IMR-90 (cell line): ENCODE data around the gene OGDHL. TPM values are rescaled to one million over a fixed set of nuclear protein-coding genes. Genes with fewer than 3 reads are reported as not detected.

ENCODE experiments used
- ATAC-seq: fragments of 200-7000 bp; cut with Tn5 transposase; 2 replicates; pipeline ENCODE4 v1.9.1; 2020; ENCODE audit warnings: low read depth, mild to moderate bottlenecking, moderate library complexity
- BruUV-seq: library from RNA; stranded (reverse); fragments of 400-500 nt; replicated peaks from 2 replicates; lab custom pipeline; 2021; lab: Mats Ljungman, UMichigan
- CTCF ChIA-PET: fragments of 300-600 bp; formaldehyde crosslinking; extraction: SDS; loops from one replicate; lab custom pipeline; 2021; ENCODE audit warnings: antibody characterized with exemption; lab: Yijun Ruan, JAX
- POLR2A ChIA-PET: fragments of 300-600 bp; sonication (Branson Sonifier 250); formaldehyde crosslinking; loops from one replicate; lab custom pipeline; 2022; ENCODE audit warnings: antibody characterized with exemption; ENCODE audit not compliant: unreplicated experiment; lab: Charles Lee
- DNase-seq: peaks from one replicate; pipeline ENCODE4 v3.0.0; 2013
- H2AFZ ChIP-seq: replicated peaks from 2 replicates; pipeline ENCODE3; 2013; ENCODE audit warnings: low read length, mild to moderate bottlenecking; ENCODE audit not compliant: poor library complexity
- H2AK5ac ChIP-seq: 2 replicates; pipeline ENCODE4 v1.6.1; 2013; ENCODE audit warnings: low read depth, low read length, inconsistent platforms
- H2AK9ac ChIP-seq: replicated peaks from 2 replicates; pipeline ENCODE3; 2013; ENCODE audit warnings: mild to moderate bottlenecking, low read depth, low read length, moderate library complexity; ENCODE audit not compliant: poor library complexity
- H2BK120ac ChIP-seq: 2 replicates; pipeline ENCODE4 v1.6.1; 2013; ENCODE audit warnings: low read depth, low read length, inconsistent platforms
- H2BK15ac ChIP-seq: 3 replicates; pipeline ENCODE4 v1.6.1; 2013; ENCODE audit warnings: low read depth, low read length, inconsistent platforms
- H2BK20ac ChIP-seq: 2 replicates; pipeline ENCODE4 v1.6.1; 2013; ENCODE audit warnings: low read depth, mild to moderate bottlenecking, inconsistent platforms, low read length, moderate library complexity
- H2BK5ac ChIP-seq: 2 replicates; pipeline ENCODE4 v1.6.1; 2013; ENCODE audit warnings: mild to moderate bottlenecking, low read depth, low read length, inconsistent platforms; ENCODE audit not compliant: poor library complexity, severe bottlenecking
- H3K14ac ChIP-seq: replicated peaks from 2 replicates; pipeline ENCODE4 v1.6.1; 2013; ENCODE audit warnings: low read depth, low read length, inconsistent platforms
- H3K18ac ChIP-seq: 2 replicates; pipeline ENCODE4 v1.6.1; 2013; ENCODE audit warnings: low read depth, low read length, control low read depth
- H3K23ac ChIP-seq: 2 replicates; pipeline ENCODE4 v1.6.1; 2013; ENCODE audit warnings: low read depth, low read length, inconsistent platforms
- H3K27ac ChIP-seq: 2 replicates; pipeline ENCODE4 v1.5.1; 2013; ENCODE audit warnings: mild to moderate bottlenecking, control low read depth, low read length; ENCODE audit not compliant: insufficient read depth
- H3K27me3 ChIP-seq: 2 replicates; pipeline ENCODE4 v1.6.1; 2013; ENCODE audit warnings: low read length; ENCODE audit not compliant: control insufficient read depth, insufficient read depth
- H3K36me3 ChIP-seq: 2 replicates; pipeline ENCODE4 v1.6.1; 2013; ENCODE audit warnings: low read length, mixed read lengths; ENCODE audit not compliant: control insufficient read depth, insufficient read depth
- H3K4ac ChIP-seq: 2 replicates; pipeline ENCODE4 v1.6.1; 2013; ENCODE audit warnings: low read depth, low read length, inconsistent platforms
- H3K4me1 ChIP-seq: 2 replicates; pipeline ENCODE4 v1.6.1; 2013; ENCODE audit warnings: low read length, mixed read lengths; ENCODE audit not compliant: control insufficient read depth, insufficient read depth
- H3K4me2 ChIP-seq: 2 replicates; pipeline ENCODE4 v1.6.1; 2013; ENCODE audit warnings: low read depth, mild to moderate bottlenecking, control low read depth, low read length, moderate library complexity
- H3K4me3 ChIP-seq: 2 replicates; pipeline ENCODE4 v1.5.1; 2013; ENCODE audit warnings: low read depth, mild to moderate bottlenecking, control low read depth, low read length, moderate library complexity; ENCODE audit not compliant: insufficient read depth
- H3K56ac ChIP-seq: 2 replicates; pipeline ENCODE4 v1.6.1; 2013; ENCODE audit warnings: low read length, inconsistent platforms; ENCODE audit not compliant: insufficient read depth; ENCODE audit errors: extremely low read depth
- H3K79me1 ChIP-seq, 2 experiments: 2 replicates each; pipeline ENCODE4 v1.6.1; 2013; ENCODE audit warnings: low read length in 2 of 2, inconsistent platforms in 1 of 2, low read depth in 1 of 2
- H3K9ac ChIP-seq: 2 replicates; pipeline ENCODE4 v1.6.1; 2013; ENCODE audit warnings: low read depth, low read length, control low read depth
- H3K9me1 ChIP-seq: 2 replicates; pipeline ENCODE4 v1.6.1; 2013; ENCODE audit warnings: low read length, inconsistent platforms; ENCODE audit not compliant: insufficient read depth
- H3K9me3 ChIP-seq: 2 replicates; pipeline ENCODE4 v1.6.1; 2013; ENCODE audit warnings: low read length; ENCODE audit not compliant: control insufficient read depth, insufficient read depth
- H4K20me1 ChIP-seq: 2 replicates; pipeline ENCODE4 v1.6.1; 2013; ENCODE audit warnings: low read length, inconsistent platforms; ENCODE audit not compliant: insufficient read depth
- H4K5ac ChIP-seq: 2 replicates; pipeline ENCODE4 v1.6.1; 2013; ENCODE audit warnings: mild to moderate bottlenecking, low read depth, low read length, control low read depth
- H4K8ac ChIP-seq, 2 experiments: 2 replicates each; pipeline ENCODE4 v1.6.1; 2013; ENCODE audit warnings: low read depth in 2 of 2, low read length in 2 of 2, control low read depth in 1 of 2, inconsistent platforms in 1 of 2
- H4K91ac ChIP-seq: 2 replicates; pipeline ENCODE4 v1.6.1; 2013; ENCODE audit warnings: low read depth, low read length, inconsistent platforms; ENCODE audit not compliant: insufficient read depth
- BHLHE40 ChIP-seq: fragments of 150-350 bp; IDR thresholded peaks from 2 replicates; pipeline ENCODE4 v1.6.1; 2016; ENCODE audit warnings: mild to moderate bottlenecking, low read depth, low read length
- CEBPB ChIP-seq: IDR thresholded peaks from 2 replicates; pipeline ENCODE4 v1.6.1; 2012; ENCODE audit warnings: low read depth, low read length, improper control_type of control experiment
- CHD1 ChIP-seq: IDR thresholded peaks from 2 replicates; pipeline ENCODE4 v1.6.1; 2012; ENCODE audit warnings: low read depth, low read length, improper control_type of control experiment
- FOS ChIP-seq: fragments of 150-350 bp; IDR thresholded peaks from 2 replicates; pipeline ENCODE4 v1.6.1; 2016; ENCODE audit warnings: low read depth, low read length
- MAZ ChIP-seq: IDR thresholded peaks from 2 replicates; pipeline ENCODE4 v1.6.1; 2012; ENCODE audit warnings: low read depth, mild to moderate bottlenecking, low read length, improper control_type of control experiment, moderate library complexity, borderline replicate concordance
- MXI1 ChIP-seq: IDR thresholded peaks from 2 replicates; pipeline ENCODE4 v1.6.1; 2012; ENCODE audit warnings: low read depth, mild to moderate bottlenecking, low read length, moderate library complexity, borderline replicate concordance
- NFE2L2 ChIP-seq: fragments of 150-350 bp; IDR thresholded peaks from 2 replicates; pipeline ENCODE4 v1.6.1; 2016; ENCODE audit warnings: low read depth, mild to moderate bottlenecking, low read length
- POLR2A ChIP-seq: IDR thresholded peaks from 2 replicates; pipeline ENCODE4 v1.6.1; 2012; ENCODE audit warnings: mild to moderate bottlenecking, low read depth, low read length
- RAD21 ChIP-seq: IDR thresholded peaks from 2 replicates; pipeline ENCODE4 v1.6.1; 2012; ENCODE audit warnings: low read length, improper control_type of control experiment
- RCOR1 ChIP-seq: IDR thresholded peaks from 2 replicates; pipeline ENCODE4 v1.6.1; 2012; ENCODE audit warnings: mild to moderate bottlenecking, low read length, improper control_type of control experiment; ENCODE audit not compliant: insufficient replicate concordance
- RFX5 ChIP-seq: IDR thresholded peaks from 2 replicates; pipeline ENCODE4 v1.8.0; 2012; ENCODE audit warnings: low read depth, mild to moderate bottlenecking, low read length, moderate library complexity
- SMC3 ChIP-seq: fragments of 150-350 bp; IDR thresholded peaks from 2 replicates; pipeline ENCODE4 v1.6.1; 2016; ENCODE audit warnings: low read depth, mild to moderate bottlenecking, antibody characterized with exemption, low read length, moderate library complexity
- WGBS, 2 experiments: methylation state at CpG; one replicate each; pipeline versions ENCODE4 v1.1.5 to v1.1.7; 2013; ENCODE audit warnings: missing lambda C conversion rate in 2 of 2; ENCODE audit not compliant: insufficient read length in 1 of 2; ENCODE audit errors: extremely low coverage in 2 of 2; 5-methylcytosine and 5-hydroxymethylcytosine counted together
- dilution Hi-C: fragments of 300-500 bp; cut with HindIII; formaldehyde crosslinking; loops from one replicate; pipeline ENCODE4 v1.14.3; 2018; ENCODE audit warnings: low sequenced_read_pairs; ENCODE audit not compliant: unreplicated experiment
- in situ Hi-C: fragments of 300-500 bp; cut with MboI; formaldehyde crosslinking; loops from 3 replicates; pipeline ENCODE4 v1.14.3; 2019; ENCODE audit warnings: low sequenced_read_pairs, inconsistent platforms, mixed read lengths
- intact Hi-C: fragments of 100-400 bp; cut with micrococcal nuclease; formaldehyde crosslinking; loops from 2 replicates; pipeline ENCODE4 v1.10.0; 2022
- polyA plus RNA-seq, 3 experiments: library from polyadenylated mRNA; depleted of rRNA; stranded (reverse); fragments of >200 nt; gene quantifications; 2 replicates each; pipeline ENCODE4 v1.2.3, GENCODE V29; 2012; ENCODE audit warnings: low replicate concordance in 1 of 3
- total RNA-seq: library from RNA; depleted of rRNA; stranded (reverse); fragments of >200 nt; gene quantifications from 2 replicates; pipeline ENCODE4 v1.2.3, GENCODE V29; 2012
- TF ChIP-seq, protein P1 (sequence below): fragments of 150-350 bp; IDR thresholded peaks from 2 replicates; pipeline ENCODE4 v1.6.1; 2016; ENCODE audit warnings: low read depth, mild to moderate bottlenecking, low read length, moderate library complexity, borderline replicate concordance
- TF ChIP-seq, protein P2 (sequence below): fragments of 150-350 bp; IDR thresholded peaks from 2 replicates; pipeline ENCODE4 v1.6.1; 2017; ENCODE audit warnings: mild to moderate bottlenecking, antibody characterized with exemption, low read length, low read depth
- TF ChIP-seq, protein P3 (sequence below): conservative IDR thresholded peaks from 2 replicates; pipeline ENCODE4 v1.5.1; 2012; ENCODE audit warnings: mild to moderate bottlenecking, low read depth, low read length, improper control_type of control experiment

OGDHL gene
- total and polyA plus RNA-seq, 2 of the 4 experiments (the other 2 are of a cell fraction) = 0.18 to 0.27 TPM

- no peaks in the 10 kb centered on the region for H3K36me3 ChIP-seq
- no peak for ATAC-seq
- H3K4me3 ChIP-seq = no peak overlapping the region
- H2AK9ac ChIP-seq = no peak overlapping the region
- H2BK5ac ChIP-seq = no peak overlapping the region
- no peak overlapping the region for H2BK120ac ChIP-seq
- ChIA-PET CTCF (no interaction called here), POLR2A (no interaction called here)
- no peak overlapping the region for H2BK15ac ChIP-seq
- no peak overlapping the region for H4K91ac ChIP-seq
- H3K56ac ChIP-seq = no peak overlapping the region
- no peak overlapping the region for H2AK5ac ChIP-seq
- DNase-seq = no peak
- H4K20me1 ChIP-seq = no peaks in the 10 kb centered on the region
- no peaks in the 10 kb centered on the region for H3K79me1 ChIP-seq
- no peak overlapping the region for H3K18ac ChIP-seq
- intact Hi-C loops (no loop called here), in situ Hi-C loops (no loop called here), dilution Hi-C loops (no loop called here)
- H4K8ac ChIP-seq = no peak overlapping the region
- H3K23ac ChIP-seq = no peak overlapping the region
- H4K5ac ChIP-seq = no peak overlapping the region
- H3K9me1 ChIP-seq = no peaks in the 10 kb centered on the region
- no peaks in the 10 kb centered on the region for H3K4me1 ChIP-seq
- no CpG with 5 or more reads among the region's 4 CpGs for WGBS, 2 experiments
- BruUV-seq = no TSS peak
- no peak overlapping the region for H2BK20ac ChIP-seq
- TF ChIP-seq SMC3 = no peak
- no peak for TF ChIP-seq RFX5
- TF ChIP-seq BHLHE40 = no peak
- TF ChIP-seq, protein P1, sequence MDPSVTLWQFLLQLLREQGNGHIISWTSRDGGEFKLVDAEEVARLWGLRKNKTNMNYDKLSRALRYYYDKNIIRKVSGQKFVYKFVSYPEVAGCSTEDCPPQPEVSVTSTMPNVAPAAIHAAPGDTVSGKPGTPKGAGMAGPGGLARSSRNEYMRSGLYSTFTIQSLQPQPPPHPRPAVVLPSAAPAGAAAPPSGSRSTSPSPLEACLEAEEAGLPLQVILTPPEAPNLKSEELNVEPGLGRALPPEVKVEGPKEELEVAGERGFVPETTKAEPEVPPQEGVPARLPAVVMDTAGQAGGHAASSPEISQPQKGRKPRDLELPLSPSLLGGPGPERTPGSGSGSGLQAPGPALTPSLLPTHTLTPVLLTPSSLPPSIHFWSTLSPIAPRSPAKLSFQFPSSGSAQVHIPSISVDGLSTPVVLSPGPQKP = no peak
- no peak for TF ChIP-seq FOS
- TF ChIP-seq POLR2A = no peak
- TF ChIP-seq RAD21 = no peak
- TF ChIP-seq, protein P2, sequence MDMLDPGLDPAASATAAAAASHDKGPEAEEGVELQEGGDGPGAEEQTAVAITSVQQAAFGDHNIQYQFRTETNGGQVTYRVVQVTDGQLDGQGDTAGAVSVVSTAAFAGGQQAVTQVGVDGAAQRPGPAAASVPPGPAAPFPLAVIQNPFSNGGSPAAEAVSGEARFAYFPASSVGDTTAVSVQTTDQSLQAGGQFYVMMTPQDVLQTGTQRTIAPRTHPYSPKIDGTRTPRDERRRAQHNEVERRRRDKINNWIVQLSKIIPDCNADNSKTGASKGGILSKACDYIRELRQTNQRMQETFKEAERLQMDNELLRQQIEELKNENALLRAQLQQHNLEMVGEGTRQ = no peak
- TF ChIP-seq MAZ = no peak
- no peak for TF ChIP-seq RCOR1
- TF ChIP-seq MXI1 = no peak
- no peak for TF ChIP-seq CEBPB
- TF ChIP-seq, protein P3, sequence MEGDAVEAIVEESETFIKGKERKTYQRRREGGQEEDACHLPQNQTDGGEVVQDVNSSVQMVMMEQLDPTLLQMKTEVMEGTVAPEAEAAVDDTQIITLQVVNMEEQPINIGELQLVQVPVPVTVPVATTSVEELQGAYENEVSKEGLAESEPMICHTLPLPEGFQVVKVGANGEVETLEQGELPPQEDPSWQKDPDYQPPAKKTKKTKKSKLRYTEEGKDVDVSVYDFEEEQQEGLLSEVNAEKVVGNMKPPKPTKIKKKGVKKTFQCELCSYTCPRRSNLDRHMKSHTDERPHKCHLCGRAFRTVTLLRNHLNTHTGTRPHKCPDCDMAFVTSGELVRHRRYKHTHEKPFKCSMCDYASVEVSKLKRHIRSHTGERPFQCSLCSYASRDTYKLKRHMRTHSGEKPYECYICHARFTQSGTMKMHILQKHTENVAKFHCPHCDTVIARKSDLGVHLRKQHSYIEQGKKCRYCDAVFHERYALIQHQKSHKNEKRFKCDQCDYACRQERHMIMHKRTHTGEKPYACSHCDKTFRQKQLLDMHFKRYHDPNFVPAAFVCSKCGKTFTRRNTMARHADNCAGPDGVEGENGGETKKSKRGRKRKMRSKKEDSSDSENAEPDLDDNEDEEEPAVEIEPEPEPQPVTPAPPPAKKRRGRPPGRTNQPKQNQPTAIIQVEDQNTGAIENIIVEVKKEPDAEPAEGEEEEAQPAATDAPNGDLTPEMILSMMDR = no peak
- no peak for TF ChIP-seq CHD1
- TF ChIP-seq NFE2L2 = no peak
- H3K14ac ChIP-seq = no peak overlapping the region
- H3K4ac ChIP-seq = no peak overlapping the region
- no peak overlapping the region for H3K4me2 ChIP-seq
- no peak overlapping the region for H3K27ac ChIP-seq
- no peak overlapping the region for H3K9ac ChIP-seq
- H3K9me3 ChIP-seq = no peaks in the 10 kb centered on the region
- H2AFZ ChIP-seq = no peak overlapping the region
- H3K27me3 ChIP-seq = no peaks in the 10 kb centered on the region
Measured at GRCh38 chr10:49798275-49798674, 36.2 kb upstream of the OGDHL start.
